GM20431 (cell line): ENCODE measurements around the gene ERBB4.
"Not testable (repeated sequence)": the region's sequence is repeated elsewhere in the genome, so short reads cannot be mapped to it uniquely, and the experiment has no call there.

Experiments used
- in situ Hi-C: fragments of 300-500 bp; cut with MseI, MboI; formaldehyde crosslinking; loops from one replicate; pipeline ENCODE4 v1.15.0; 2020; ENCODE audit warnings: low sequenced_read_pairs; ENCODE audit not compliant: unreplicated experiment

Gene ERBB4

DNA sequence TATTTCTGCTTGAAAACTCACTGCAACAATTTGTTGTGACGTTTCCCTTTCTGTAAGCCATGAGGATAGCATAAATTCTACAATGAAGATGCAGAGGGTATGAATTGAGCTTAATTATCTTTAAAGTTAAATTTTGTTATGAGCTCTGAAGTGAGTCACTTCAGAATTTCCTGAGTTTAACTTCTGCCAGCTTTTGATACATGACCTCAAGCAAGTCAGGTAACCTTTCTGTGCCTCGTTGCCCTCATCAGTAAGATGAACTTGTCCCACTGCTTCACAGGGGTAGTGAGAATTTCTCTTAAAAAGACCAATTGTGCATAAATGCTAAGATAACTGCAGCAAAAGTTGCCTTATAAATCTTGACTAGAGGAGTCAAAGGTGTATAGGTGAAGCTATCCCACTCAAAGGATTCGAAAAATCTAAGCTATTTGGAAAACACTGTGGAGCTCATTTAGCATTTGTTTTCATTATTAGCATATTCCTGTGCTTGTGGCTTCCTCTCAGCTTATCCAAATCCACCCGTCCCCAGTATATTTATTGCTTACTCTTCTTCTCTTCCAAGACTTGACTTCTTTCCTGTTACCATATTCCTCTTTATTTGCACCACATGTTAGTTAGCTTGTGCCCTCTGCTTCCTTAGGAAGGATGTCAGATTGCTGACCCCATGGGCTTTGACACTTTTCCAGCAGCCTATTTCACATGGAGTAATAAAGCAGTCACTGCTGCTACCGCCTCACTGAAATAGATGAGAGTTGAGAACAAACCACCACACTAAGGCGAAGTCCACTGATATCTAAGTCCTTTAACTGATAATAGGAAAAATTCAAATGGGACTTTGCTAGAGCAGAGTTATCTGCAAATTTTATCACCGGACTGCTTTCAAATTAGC, 428.6 kb downstream of the ERBB4 start:
- in situ Hi-C loops = no loop called here

DNA sequence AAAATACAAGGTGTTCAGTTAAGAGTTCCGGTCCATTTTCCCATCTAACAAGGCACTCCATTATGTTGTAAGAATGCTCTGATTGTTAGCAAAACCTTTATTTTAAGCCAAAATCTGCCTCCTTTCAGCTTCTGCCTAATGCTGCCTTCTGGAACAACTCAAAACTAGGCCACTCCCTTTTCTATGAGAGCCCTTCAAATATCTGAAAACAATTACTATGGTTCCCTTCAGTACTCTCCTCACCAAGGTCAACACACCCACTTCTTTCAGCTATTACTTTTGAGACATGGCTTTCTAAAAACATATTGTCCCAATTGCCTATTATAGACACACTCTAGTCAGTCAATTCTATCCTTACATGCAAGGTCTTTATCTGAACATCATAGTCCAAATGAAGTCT, 429.4 kb downstream of the ERBB4 start:
- in situ Hi-C loops = no loop called here

DNA sequence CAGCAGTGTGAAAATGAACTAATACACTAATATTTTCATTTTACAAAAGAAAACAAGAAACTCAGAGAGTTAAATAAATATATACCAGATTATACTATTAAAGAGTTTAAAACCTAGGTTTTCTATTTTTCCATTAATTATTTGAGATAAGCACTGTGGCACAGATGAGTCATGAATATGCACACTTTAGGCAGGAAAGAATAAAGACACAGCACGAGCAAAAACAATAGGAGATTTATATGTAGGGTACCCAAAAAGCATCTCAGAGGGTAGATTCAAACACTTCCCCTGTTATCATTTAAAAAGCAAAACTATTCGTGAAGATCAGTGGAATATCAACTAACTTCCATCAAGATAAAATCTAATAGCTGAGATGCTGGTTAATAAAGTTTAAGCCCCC, 430.6 kb downstream of the ERBB4 start:
- in situ Hi-C loops = no loop called here

DNA sequence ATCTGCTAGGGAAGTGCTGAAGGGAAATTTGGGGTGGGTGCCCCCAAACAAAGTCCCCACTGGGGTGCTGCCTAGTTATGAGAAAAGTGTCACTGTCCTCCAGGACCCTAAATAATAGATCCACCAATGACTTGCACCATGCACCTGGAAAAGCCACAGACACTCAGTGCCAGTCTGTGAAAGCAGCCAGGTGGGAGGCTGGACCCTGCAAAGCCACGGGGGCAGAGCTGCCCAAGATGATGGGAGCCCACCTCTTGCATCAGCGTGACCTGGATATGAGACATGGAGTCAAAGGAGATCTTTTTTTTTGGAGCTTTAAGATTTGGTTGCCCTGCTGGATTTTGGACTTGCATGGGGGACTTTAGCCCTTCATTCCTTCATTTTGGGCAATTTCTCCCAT, 431.6 kb downstream of the ERBB4 start:
- in situ Hi-C loops = no loop called here

DNA sequence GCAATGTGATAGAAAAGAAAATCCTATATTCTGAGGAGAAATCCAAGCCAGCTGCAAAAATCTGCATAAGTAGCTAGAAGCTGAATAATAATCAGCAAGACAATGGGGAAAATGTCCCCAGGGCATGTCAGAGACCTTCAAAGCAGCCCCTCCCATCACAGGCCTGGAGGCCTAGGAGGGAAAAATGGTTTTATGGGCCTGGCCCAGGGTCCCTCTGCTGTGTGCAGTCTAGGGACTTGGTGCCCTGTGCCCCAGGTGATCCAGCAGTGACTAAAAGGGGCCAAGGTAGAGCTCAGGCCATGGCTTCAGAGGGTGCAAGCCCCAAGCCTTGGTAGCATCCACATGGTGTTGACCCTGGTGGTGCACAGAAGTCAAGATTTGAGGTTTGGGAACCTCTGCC, 432.1 kb downstream of the ERBB4 start:
- in situ Hi-C loops = not testable (repeated sequence)

DNA sequence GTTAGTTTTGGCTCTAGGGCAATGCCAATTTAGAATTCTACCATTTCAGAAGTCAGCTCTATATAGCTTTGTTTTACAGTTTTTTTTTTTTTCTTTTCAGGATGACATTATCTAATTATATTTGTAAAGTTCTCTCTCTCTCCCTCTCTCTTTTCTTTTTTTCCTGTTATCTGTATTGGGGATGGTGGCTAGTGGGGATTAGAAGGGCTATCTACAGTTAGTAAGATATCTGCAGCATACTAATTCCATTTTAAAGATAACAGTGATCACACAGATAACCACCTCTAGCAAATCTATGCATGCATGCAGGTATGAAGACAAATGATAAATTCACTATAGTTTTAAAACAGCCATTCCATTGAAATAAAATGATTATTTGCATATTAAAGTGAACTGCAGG, 438.9 kb downstream of the ERBB4 start:
- in situ Hi-C loops = no loop called here

DNA sequence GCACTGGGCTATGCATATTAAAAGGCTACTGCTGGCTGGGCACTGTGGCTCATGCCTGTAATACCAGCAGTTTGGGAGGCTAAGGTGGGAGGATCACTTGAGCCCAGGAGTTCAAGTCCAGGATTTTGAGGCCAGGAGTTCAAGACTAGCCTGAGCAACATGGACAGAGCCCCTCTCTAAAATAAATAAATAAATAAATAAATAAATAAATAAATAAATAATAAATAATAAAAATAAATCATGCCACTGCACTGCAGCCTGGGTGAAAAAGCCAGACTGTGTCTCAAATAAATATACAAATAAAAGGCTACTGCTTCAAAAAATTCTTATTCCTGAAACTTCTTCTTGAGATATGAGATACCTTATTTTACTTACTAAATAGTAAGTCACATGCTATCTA, 439.6 kb downstream of the ERBB4 start:
- in situ Hi-C loops = no loop called here

DNA sequence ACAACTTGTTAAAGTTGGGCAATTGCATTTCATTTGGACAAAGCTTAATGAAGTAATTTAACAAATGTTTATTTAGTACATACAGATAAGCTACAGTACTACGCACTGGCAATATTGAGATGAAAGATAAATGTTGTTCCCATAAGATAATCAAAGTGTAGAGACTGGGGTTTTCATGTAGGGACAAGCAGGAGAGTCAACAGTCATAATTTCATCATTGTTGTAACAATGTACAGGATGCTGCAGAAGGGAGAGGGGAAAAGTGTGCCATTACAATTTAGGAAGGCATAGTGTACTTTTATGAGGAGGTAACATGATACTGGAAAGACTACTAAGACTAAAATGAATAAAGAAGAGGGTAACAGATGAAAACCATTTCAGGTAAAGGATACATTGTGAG, 441.6 kb downstream of the ERBB4 start:
- in situ Hi-C loops = no loop called here

DNA sequence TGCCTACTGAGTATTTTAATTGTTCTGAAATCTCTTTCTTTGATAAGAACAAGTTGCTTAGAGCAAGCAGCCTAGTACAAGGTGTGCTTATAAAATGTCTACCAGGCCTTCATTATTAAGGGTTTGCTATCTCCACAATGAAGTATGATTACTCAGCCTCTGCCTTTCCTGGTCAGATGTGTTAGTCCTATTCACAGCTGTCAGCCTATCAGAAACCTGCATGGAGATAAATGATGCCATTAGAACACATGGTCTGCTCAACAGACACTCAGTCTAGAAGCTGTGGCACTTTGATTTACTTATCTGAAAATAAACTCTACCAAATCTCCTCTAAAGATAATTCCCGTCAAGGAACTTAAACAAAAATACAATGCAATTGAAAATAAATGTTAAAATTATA, 448.7 kb downstream of the ERBB4 start:
- in situ Hi-C loops = no loop called here

DNA sequence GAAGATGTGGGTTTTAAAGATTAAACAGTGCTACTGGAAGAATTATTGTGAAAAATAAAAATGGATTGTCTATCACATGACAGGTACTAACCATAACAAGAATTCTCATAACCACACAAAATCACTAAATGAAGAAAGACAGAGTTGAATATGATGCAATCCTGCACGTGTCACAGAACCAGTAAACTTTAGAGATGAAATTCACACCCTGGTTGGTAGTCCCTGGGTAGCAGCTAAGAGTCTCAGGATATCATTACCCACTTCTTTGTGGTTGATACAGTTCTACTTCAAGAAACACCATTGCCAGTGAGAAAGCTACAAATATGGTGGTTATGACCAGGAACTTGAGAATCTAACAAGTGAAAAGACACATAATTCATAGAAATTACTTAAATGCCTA, 450.2 kb downstream of the ERBB4 start:
- in situ Hi-C loops = no loop called here

DNA sequence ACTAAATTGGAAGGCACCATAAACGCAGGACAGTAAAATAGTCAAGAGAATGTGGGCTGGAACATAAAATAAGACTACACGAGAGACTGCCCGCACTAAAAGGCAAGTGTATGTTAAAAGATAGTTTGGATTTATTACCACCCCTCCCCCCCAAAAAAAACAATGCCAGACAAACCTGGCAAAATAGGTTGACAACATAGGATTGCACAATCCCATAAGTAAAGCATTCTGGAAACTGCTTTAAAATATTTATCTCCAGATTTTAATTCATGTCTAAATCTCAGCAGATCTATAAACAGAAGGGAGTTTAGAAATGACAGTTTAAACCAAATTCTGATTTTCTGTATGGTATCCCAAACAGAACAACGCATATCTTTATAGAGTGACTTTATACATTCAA, 455.1 kb downstream of the ERBB4 start:
- in situ Hi-C loops = no loop called here

DNA sequence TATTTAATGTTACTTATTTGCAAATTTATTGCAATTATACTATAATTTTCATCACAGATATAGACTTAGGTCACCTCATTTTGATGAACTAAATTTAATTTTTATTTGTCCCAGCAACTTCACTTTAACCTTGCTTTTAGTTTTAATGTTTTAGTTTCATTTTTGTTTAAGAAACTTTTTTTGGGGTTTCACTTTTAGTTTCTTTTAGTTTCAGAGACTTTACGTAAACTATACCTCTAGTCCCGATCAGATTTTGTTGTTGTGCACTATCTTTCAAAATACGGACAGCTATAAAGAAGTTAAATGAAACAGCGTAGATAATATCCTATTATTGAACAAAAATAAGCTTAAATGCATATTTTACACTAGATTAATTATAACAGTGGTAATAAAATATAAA, 460.5 kb downstream of the ERBB4 start:
- in situ Hi-C loops = no loop called here

DNA sequence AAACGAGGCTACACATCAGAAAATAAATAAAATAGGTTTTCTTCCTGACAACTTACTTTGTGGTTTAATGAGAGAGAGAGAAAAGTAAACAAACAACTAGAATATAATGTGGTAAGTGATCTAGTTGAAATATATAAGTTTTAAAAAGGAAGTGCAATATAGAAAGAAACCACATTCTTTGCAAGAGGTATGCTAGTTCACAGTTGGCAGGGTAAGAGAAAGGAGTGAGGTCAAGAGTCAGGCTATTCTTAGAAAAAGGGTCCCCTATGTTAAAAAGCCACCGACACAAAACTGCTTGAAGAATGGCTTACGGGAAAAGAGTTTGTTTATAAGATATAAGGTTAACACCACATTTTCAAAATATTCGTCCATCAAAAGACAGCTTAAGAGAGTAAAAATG, 462.1 kb downstream of the ERBB4 start:
- in situ Hi-C loops = no loop called here

DNA sequence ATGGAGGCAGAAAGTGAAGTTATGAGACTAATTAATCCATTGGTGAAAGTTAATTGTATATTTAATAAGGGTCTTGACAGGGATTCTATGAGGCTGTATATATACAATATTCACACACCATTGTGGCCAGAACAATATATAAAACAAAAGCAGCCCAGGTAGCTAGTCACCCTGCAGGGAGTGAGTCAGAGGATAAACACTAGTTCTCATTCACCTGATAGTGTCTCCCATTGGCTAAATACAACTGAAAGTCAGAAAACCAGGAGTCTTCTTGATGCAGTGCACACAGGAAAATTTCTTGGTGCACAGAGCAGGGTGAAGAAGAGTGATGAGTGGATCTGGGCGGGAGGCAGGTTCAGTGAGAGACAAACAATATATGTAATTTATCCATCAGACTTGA, 465.2 kb downstream of the ERBB4 start:
- in situ Hi-C loops = no loop called here

DNA sequence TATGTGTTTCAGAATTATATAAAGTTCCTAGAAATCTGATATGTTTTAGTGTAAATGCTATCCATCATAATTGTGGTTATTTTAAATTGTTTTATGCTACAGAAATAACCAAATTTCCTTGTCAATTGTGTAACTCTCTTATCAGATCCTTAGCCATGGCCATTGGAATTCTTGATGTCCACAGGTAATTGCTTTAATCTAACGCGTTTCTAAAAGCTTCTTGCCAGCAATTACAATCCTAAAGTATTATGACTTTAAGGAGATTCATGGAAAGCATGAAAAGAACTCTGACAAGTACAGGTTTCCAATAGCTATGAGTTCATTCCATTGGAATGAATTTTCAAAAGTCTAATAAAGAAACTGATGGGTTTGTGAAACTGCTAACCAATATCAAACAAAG, 472.1 kb downstream of the ERBB4 start:
- in situ Hi-C loops = no loop called here

DNA sequence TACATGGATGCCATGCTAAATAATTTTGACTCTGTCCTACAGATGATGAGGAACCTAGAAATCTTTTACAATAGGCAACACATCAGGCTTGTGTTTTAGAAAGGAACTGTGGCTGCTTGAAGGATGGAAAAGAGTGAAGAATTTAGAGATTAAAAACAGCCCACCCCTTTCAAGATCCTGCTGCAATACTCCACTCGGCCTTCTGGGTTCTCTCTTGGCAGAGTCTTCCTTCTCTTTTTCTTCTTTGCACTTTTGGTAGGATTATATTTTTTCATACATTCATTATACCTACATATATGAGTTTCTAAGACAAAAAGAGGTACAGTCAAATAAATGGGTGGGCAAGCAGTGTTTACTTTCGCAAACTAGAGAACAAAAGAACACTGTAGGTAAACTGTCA, 474.3 kb downstream of the ERBB4 start:
- in situ Hi-C loops = no loop called here

DNA sequence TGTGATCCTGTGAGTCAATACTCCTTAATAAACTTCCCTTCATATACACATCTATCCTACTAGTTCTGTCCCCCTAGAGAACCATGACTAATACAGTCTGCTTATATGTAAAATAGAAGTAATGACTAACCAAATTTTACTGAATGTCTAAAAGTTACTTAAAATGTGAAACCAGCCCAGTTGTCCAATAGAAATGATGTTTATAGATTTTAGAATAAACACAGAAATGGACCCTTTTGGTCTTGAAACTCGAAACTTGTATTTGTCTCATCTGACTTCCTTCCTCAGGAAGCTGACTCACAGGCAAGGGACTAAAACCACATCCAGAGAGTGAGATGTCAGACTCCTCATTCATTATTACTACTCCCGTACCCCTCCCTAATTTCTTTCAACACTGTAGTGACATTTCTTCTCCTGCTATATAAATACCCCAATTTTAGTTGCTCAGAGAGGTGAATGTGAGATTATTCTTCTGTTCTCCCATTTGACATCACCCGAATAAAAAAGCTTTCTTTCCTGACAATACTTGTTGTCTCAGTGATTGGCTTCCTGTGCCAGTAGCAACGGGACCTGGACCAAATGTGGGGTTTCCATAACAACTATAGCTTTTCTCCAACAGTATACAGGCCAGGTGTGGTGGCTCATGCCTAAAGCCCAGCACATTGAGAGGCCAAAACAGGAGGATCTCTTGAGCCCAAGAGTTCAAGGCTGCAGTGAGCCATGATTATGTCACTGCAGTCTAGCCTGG, 486.0 kb downstream of the ERBB4 start:
- in situ Hi-C loops = no loop called here

DNA sequence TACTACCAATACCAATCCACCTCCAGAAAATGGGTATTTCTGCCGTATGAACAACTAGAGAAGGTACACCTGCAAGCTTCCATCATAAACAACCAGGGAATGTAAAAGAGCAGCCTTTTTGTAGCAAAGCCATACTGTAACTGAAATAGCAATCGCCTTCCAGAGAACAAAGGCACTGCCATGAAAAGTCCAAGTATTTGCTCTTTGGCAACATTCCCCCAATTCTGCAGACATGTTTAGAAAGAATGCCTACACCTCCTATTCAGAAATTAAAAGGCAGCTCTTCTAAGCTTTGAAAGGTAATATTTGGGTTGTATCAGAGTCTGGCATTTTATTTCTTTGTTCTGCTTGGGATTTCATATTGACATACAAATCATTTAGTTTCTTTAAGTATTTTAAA, 487.7 kb downstream of the ERBB4 start:
- in situ Hi-C loops = no loop called here

DNA sequence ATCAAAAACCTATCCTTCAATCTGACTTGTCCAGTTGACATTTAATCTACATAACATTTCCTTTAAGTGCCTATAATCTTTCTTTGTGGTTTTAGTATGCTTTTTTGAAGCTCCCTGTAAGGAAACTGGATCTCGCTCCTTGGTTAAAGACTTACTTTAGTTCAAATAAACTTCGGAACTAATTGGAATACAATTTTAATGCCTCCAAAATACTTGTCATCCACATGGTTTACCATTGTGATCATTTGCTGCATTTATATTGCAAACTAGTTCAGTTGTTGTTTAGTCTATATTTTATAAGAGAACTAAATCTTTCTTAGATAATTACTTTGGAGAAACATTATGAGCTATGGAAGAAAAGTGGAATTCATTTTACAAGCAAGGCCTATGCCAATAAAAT, 496.0 kb downstream of the ERBB4 start:
- in situ Hi-C loops = no loop called here

DNA sequence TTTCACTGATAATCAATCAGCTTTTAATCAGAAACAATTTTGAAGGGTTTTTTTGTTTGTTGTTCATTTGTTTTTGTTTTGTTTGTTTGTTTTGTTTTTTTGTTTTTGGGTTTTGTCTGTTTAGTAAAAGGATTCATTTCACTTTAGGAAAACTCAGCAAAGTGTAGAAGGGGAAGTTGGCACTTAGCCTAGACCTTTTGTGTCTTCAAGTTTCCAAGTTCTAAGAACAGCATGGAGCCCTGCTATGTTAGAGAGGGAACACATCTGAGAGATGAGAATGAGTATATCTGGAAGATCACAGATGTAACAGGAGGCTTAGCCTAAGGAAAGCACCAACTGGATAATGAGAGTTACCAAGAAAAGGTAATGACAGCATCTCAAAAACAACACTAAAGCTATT, 501.5 kb downstream of the ERBB4 start:
- in situ Hi-C loops = no loop called here

DNA sequence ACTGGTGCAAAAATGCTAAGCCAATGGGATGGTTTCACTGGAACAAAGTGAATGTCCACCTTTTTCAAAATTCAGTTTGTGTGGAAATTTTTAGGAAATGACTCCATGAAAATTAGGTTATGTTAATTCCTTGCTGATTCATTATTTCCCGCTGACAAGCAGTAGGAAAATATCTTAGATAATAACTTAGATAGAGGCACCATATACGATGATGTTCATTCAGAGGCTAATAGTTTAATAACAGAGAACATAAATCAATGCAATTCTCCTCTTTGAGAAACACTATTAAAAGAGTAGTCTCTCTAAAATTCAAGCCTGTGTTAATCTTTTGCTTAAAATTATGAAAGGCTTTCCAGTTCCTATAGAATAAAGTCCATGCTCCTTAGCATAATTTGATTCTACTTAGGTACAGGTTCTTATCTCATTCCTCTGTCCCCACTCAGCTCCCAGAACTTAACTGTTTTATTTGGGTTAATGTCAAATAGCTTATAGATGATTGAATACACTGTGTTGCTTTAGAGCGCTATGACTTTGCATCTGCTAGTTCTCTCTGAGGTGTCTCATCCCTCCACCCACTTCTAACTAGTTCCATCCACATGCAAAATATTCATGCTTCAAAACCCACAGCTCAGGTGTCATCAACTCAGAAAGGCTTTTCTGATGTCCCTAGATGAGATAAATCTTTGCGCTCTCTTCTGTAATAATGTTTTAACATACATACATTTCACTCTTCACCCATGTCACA, 503.6 kb downstream of the ERBB4 start:
- in situ Hi-C loops = no loop called here
